Gastrocnemius medialis (tissue), 4 donors: ENCODE data around the gene ME3.

Source experiments
- CTCF ChIP-seq, 5 experiments: fragments of 450-650 bp in 3 of 5; fragments of 200-600 bp in 2 of 5; sonication (generic) in 2 of 5; IDR thresholded peaks in 4 of 5; conservative IDR thresholded peaks in 1 of 5; 1 replicate in 4 of 5; 2 replicates in 1 of 5; pipeline ENCODE4 v1.5.1; 2016 to 2019; ENCODE audit warnings: antibody characterized with exemption in 5 of 5, mild to moderate bottlenecking in 3 of 5, moderate library complexity in 3 of 5
- POLR2A ChIP-seq, 2 donors: fragments of 450-650 bp; IDR thresholded peaks; one replicate each; pipeline ENCODE4 v1.6.1; 2017; ENCODE audit warnings: antibody characterized with exemption in 2 of 2, mild to moderate bottlenecking in 2 of 2, moderate library complexity in 2 of 2

GRCh38 chr11:86636275-86636674, 36.1 kb downstream of the ME3 start:
- no peak for TF ChIP-seq POLR2A (IDR thresholded peaks at IDR 0.05)
- no peak for TF ChIP-seq CTCF (IDR thresholded peaks at IDR 0.05 in 4 of 5, conservative IDR thresholded peaks at IDR 0.05 in 1 of 5)
